GM18907 (cell line): ENCODE data around the gene DNAH2.

Source experiments
- ATAC-seq: cut with Tn5 transposase; IDR thresholded peaks from one replicate; pipeline ENCODE4 v1.9.1; 2021; ENCODE audit warnings: mild to moderate bottlenecking, moderate library complexity; ENCODE audit not compliant: unreplicated experiment

Gene DNAH2

GRCh38 chr17:7719661-7720060 is 2.1 kb downstream of the DNAH2 start:
- ATAC-seq: no peak

GRCh38 chr17:7720125-7720524 is 2.6 kb downstream of the DNAH2 start:
- no peak for ATAC-seq

- no peak for ATAC-seq
Measured at GRCh38 chr17:7721612-7722011, 4.1 kb downstream of the DNAH2 start.

- ATAC-seq: no peak
Measured at GRCh38 chr17:7727886-7728285, 10.3 kb downstream of the DNAH2 start.

- ATAC-seq: no peak
Measured at GRCh38 chr17:7729816-7730215, 12.3 kb downstream of the DNAH2 start.

GRCh38 chr17:7732981-7733539 is 15.5 kb downstream of the DNAH2 start:
- ATAC-seq: no peak

DNA sequence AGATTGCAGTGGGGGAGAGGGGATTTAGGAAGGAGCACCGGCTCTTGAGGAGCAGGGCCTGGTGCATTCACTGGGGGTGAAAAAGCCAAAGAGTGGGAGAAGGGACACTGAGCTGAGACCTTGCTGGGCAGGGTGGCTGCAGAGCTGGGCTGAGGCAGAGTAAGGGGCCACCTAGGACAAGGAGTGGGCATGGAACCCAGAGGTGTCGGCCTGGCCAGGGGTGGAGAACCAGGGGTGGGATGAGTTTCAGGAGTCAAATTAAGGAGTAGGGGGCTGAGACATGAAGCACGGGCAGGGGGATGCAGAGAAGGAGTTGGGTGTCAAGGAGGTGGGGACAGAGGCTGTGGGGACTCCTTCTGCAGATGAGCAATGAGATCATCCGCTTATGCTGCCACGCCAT is 20.1 kb downstream of the DNAH2 start:
- ATAC-seq: no peak

GRCh38 chr17:7739746-7740145 is 22.2 kb downstream of the DNAH2 start:
- ATAC-seq: no peak

DNA sequence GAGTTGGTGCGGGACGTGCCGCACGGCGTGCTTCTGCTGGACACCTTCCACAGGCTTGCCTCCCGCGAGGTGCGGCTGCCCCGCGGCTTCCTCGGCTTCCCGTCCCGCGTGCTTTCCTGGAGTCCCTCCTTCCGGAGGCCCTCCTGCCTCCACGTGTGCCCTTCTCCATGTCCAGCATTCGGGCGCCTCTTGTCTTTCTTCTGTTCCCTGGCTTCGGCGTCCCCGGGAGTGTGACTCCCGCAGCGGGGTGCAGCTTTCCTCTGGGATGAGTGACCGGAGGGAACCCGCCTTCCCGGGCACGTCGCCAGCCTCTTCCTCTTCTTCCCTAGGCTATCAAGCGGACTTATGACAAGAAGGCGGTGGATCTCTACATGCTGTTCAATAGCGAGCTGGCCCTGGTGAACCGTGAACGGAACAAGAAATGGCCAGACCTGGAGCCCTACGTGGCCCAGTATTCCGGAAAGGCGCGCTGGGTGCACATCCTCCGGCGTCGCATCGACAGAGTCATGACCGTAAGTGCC is 23.0 kb downstream of the DNAH2 start:
- no peak for ATAC-seq

- no peak for ATAC-seq
Measured at GRCh38 chr17:7742729-7743128, 25.2 kb downstream of the DNAH2 start.

- no peak for ATAC-seq
Measured at GRCh38 chr17:7744416-7744815, 26.9 kb downstream of the DNAH2 start.

GRCh38 chr17:7745748-7746470 is 28.4 kb downstream of the DNAH2 start:
- ATAC-seq: no peak

DNA sequence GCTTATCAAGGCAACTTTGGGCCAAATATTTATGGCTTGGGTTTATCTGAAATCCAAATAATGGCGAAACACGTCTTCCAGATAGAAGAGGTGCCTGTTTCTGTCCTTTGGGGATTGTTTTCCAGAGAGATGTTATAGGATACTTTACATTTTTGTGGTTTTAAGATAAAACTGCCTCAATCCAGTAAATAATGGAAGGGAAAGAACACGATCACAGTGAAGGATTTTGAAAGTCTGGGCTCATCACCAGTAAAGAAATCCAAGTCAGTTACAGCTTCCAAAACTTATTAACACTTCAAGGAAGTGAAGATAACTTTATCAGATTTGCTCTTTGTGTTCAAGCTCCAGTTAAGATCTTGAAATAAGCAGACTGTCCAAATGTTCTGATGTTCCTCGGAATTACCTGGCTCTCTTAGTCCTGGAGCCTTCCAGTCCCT is 30.1 kb downstream of the DNAH2 start:
- no peak for ATAC-seq

- no peak for ATAC-seq
Measured at GRCh38 chr17:7748076-7748775, 30.7 kb downstream of the DNAH2 start.

DNA sequence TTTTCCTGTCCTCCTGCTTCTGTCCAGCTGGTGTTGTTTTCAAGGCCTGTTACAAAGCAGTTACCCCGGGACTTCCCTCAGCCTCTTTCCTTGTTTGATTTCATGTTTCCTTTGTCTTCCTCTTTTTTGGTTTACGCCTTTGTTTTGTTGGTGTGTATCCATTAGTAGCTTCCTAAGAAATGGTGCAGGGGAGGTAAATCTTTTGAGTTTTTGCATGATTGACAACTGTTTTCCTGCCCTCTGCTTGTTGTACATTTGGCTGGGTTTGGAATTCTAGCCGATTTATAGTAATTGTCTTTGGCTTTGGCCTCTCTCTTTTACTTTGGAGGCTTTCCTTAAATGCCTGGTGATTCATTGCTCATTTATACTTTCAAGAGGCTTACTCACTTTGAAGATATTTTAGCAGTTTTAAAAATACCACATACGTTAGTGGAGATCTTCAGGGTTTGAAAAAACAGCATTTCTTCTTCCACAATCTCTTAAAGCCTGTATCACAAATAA is 32.8 kb downstream of the DNAH2 start:
- ATAC-seq: no peak

DNA sequence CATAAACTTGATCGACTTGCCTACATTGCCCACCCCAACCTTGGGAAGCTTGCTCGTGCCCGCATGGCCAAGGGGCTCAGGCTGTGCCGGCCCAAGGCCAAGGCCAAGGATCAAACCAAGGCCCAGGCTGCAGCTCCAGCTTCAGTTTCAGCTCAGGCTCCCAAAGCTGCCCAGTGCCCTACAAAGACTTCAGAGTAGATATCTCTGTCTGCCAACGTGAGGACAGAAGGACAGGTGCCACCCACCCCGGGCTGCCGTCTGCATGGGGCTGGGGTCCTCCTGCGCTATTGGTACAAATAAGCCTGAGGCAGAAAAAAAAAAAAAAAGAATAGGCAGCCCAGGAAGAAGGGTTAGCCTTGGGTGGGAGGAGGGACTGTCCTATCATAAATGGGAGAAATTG is 37.1 kb downstream of the DNAH2 start:
- ATAC-seq: no peak

- ATAC-seq: no peak
Measured at GRCh38 chr17:7755095-7755890, 37.7 kb downstream of the DNAH2 start.

DNA sequence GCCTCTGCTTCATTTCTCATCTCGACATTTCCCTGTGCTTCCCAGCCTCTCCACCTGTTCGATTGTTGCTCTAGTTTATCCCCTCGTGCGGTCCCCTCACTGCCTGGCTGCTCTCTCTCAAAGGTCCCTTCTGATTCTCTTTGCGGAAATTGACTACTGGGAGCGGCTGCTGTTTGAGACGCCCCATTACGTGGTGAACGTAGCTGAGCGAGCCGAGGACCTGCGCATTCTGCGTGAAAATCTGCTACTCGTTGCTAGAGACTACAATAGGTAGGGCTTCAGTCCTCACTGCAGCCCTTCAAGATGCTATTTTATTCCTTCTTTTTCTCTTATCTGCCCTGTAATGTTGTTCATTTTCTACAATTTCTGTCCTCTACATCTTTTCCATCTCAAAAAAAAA is 39.4 kb downstream of the DNAH2 start:
- ATAC-seq: no peak

DNA sequence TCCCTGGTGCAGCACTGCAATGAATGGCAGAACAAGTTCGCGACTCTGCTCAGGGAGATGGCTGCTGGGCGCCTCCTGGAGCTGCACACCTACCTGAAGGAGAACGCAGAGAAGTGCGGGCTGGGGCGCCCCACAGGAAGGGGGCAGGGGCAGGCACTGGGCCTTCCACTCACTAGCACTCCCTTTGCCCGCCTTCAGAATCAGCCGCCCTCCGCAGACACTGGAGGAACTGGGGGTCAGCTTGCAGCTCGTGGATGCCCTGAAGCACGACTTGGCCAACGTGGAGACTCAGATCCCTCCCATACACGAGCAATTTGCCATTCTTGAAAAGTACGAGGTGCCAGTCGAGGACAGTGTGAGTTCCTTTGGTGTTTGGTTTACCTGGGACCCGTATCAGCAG is 46.4 kb downstream of the DNAH2 start:
- ATAC-seq: no peak

- no peak for ATAC-seq
Measured at GRCh38 chr17:7767004-7767403, 49.5 kb downstream of the DNAH2 start.

- ATAC-seq: no peak
Measured at GRCh38 chr17:7767405-7768021, 50.0 kb downstream of the DNAH2 start.
